Thyroid gland (tissue), 4 donors: Measurements from ENCODE around the gene COL7A1.

ENCODE experiments used
- POLR2A ChIP-seq, 2 donors: fragments of 450-650 bp; IDR thresholded peaks; one replicate each; pipeline ENCODE4 v1.6.1; 2017; ENCODE audit warnings: antibody characterized with exemption in 2 of 2, mild to moderate bottlenecking in 2 of 2, moderate library complexity in 1 of 2
- TF ChIP-seq, protein P1 (sequence below), 6 experiments: fragments of 200-600 bp in 3 of 6; fragments of 450-650 bp in 3 of 6; sonication (generic) in 3 of 6; IDR thresholded peaks; one replicate each; pipeline ENCODE4 v1.5.1; 2016 to 2019; ENCODE audit warnings: antibody characterized with exemption in 6 of 6, mild to moderate bottlenecking in 2 of 6, inconsistent platforms in 1 of 6, moderate library complexity in 1 of 6

DNA sequence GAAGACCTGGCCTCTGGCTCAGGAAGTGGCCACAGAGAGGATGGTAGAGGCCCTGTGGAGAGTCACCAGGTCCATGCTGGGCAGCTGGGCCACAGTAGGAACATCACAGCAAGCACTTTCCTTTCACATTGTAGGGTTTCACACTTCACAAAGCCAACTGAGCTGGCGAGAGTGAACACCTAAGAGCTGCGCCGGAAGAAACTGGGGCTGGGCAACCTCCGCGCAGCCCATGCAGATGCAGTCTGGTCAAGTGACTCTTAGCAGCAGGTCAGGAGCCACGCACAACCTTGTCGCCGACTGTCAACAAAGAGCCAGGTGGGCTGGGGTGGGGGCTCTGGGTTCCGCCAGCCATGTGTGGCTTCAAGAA, 75.9 kb downstream of the COL7A1 start:
- TF ChIP-seq, protein P1, sequence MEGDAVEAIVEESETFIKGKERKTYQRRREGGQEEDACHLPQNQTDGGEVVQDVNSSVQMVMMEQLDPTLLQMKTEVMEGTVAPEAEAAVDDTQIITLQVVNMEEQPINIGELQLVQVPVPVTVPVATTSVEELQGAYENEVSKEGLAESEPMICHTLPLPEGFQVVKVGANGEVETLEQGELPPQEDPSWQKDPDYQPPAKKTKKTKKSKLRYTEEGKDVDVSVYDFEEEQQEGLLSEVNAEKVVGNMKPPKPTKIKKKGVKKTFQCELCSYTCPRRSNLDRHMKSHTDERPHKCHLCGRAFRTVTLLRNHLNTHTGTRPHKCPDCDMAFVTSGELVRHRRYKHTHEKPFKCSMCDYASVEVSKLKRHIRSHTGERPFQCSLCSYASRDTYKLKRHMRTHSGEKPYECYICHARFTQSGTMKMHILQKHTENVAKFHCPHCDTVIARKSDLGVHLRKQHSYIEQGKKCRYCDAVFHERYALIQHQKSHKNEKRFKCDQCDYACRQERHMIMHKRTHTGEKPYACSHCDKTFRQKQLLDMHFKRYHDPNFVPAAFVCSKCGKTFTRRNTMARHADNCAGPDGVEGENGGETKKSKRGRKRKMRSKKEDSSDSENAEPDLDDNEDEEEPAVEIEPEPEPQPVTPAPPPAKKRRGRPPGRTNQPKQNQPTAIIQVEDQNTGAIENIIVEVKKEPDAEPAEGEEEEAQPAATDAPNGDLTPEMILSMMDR (IDR thresholded peaks at IDR 0.05): no peak
- no peak for TF ChIP-seq POLR2A (IDR thresholded peaks at IDR 0.05)
